ENCODE data around the gene TRIM65.

DNA sequence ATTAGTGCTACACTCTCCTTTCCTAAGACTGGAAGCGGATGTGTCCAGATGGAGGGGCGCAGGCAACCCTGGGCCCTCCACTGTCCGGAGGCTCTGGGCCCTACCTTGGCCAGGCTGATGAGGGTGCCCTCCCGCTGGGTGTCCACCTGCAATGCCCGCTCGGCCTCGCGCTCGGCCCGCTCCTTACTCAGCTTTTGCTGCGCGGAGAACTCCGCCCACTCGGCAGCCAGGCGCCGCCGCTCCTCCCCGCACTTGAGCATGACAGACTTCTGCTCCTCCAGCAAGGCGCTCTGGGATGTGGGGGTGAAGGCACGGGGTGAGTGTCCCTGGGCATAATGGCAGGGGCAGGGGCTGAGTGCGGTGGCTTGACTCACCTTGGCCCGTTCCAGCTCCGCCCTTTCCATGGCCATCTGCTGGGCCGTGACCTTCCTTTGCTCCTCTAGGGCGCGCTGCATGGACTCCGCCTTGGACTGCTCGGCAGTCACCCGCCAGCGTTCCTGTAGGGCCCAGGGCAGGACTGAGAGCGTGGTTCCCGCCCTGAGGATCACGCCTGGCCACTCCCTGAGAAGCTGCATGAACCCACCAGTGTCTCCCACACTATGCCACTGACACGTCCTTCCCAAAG, 18.0 kb upstream of the TRIM65 start:
- TF ChIP-seq ZNF274 (IDR thresholded peaks at IDR 0.05; ENCODE audit: low read depth, low read length) (no peak), YY1 (IDR thresholded peaks at IDR 0.05; ENCODE audit: insufficient read depth, insufficient read length) (no peak)
